Measurements from ENCODE around the gene GPR65. TPM values are rescaled to one million over a fixed set of nuclear protein-coding genes. Genes with fewer than 3 reads are reported as not detected.

Gene GPR65
- total RNA-seq, 1 donor from 2014 or later: 0.54 TPM

GRCh38 chr14:87990682-87991081, 14.3 kb upstream of the GPR65 start:
- Histone ChIP-seq H3K27ac (ENCODE audit: low read depth, low read length) (no peak overlapping the region), H3K9ac (ENCODE audit: low read length) (no peak overlapping the region), H3K36me3 (ENCODE audit: insufficient read depth, low read length) (no peaks in the 10 kb centered on the region), H3K9me3 (ENCODE audit: insufficient read depth, low read depth, low read length) (no peaks in the 10 kb centered on the region), H3K4me3 (ENCODE audit: insufficient read depth, low read depth, low read length) (no peak overlapping the region), H3K79me2 (ENCODE audit: insufficient read depth, low read length) (no peaks in the 10 kb centered on the region), H2AFZ (ENCODE audit: low read depth, low read length) (no peak overlapping the region), H4K20me1 (ENCODE audit: insufficient read depth, low read length) (no peaks in the 10 kb centered on the region), H3K4me2 (ENCODE audit: low read length) (no peak overlapping the region), H3K27me3 (ENCODE audit: insufficient read depth, low read length) (no peaks in the 10 kb centered on the region), H3K4me1 (ENCODE audit: insufficient read depth, low read length) (peaks cover 9% of the 10 kb centered on the region)
- TF ChIP-seq EZH2 (IDR thresholded peaks at IDR 0.05; ENCODE audit: insufficient read depth, low read length): no peak
- TF ChIP-seq CTCF (IDR thresholded peaks at IDR 0.05; ENCODE audit: insufficient read depth, low read depth, low read length): no peak
- peaks cover 15% of the 10 kb centered on the region for H3K4me1 Mint-ChIP-seq (ENCODE audit: low read depth, unreplicated experiment)
- H3K36me3 Mint-ChIP-seq (ENCODE audit: low read depth, unreplicated experiment): no peaks in the 10 kb centered on the region
- no peak for FAIRE-seq
- no peaks in the 10 kb centered on the region for H3K9me3 Mint-ChIP-seq (ENCODE audit: unreplicated experiment)
- no peak for DNase-seq (ENCODE audit: low read depth)
- no peak overlapping the region for H3K4me3 Mint-ChIP-seq (ENCODE audit: unreplicated experiment)
- H3K27ac Mint-ChIP-seq (ENCODE audit: unreplicated experiment): no peak overlapping the region
- no peaks in the 10 kb centered on the region for H3K27me3 Mint-ChIP-seq (ENCODE audit: low read depth, unreplicated experiment)

- no peaks in the 10 kb centered on the region for H3K27me3 Mint-ChIP-seq (ENCODE audit: low read depth, unreplicated experiment)
Measured at GRCh38 chr14:87992346-87992717, 12.6 kb upstream of the GPR65 start.

More at GRCh38 chr14:87992346-87992717, 12.6 kb upstream of the GPR65 start:
- Histone ChIP-seq H3K27ac (ENCODE audit: low read depth, low read length) (peak overlapping the region; percentile 84), H3K27me3 (ENCODE audit: insufficient read depth, low read length) (no peaks in the 10 kb centered on the region), H3K9me3 (ENCODE audit: insufficient read depth, low read depth, low read length) (no peaks in the 10 kb centered on the region), H3K79me2 (ENCODE audit: insufficient read depth, low read length) (no peaks in the 10 kb centered on the region), H4K20me1 (ENCODE audit: insufficient read depth, low read length) (no peaks in the 10 kb centered on the region), H3K4me1 (ENCODE audit: insufficient read depth, low read length) (peaks cover 11% of the 10 kb centered on the region), H3K36me3 (ENCODE audit: insufficient read depth, low read length) (no peaks in the 10 kb centered on the region), H3K4me2 (ENCODE audit: low read length) (peak overlapping the region; percentile 90), H3K4me3 (ENCODE audit: insufficient read depth, low read depth, low read length) (peak overlapping the region; percentile 70), H3K9ac (ENCODE audit: low read length) (peak overlapping the region; percentile 87), H2AFZ (ENCODE audit: low read depth, low read length) (peak overlapping the region; percentile 98)
- H3K27ac Mint-ChIP-seq (ENCODE audit: unreplicated experiment): peak overlapping the region; percentile 79
- peak overlapping the region; percentile 92 for H3K4me3 Mint-ChIP-seq (ENCODE audit: unreplicated experiment)
- TF ChIP-seq CTCF (IDR thresholded peaks at IDR 0.05; ENCODE audit: insufficient read depth, low read depth, low read length) (no peak), EZH2 (IDR thresholded peaks at IDR 0.05; ENCODE audit: insufficient read depth, low read length) (no peak)
- DNase-seq (ENCODE audit: low read depth) (no peak), FAIRE-seq (no peak)
- no peaks in the 10 kb centered on the region for H3K9me3 Mint-ChIP-seq (ENCODE audit: unreplicated experiment)
- peaks cover 29% of the 10 kb centered on the region for H3K4me1 Mint-ChIP-seq (ENCODE audit: low read depth, unreplicated experiment)
- no peaks in the 10 kb centered on the region for H3K36me3 Mint-ChIP-seq (ENCODE audit: low read depth, unreplicated experiment)
